B cell (primary cell): ENCODE results near the gene PGM2. TPM values are rescaled to one million over a fixed set of nuclear protein-coding genes. Genes with fewer than 3 reads are reported as not detected.

Experiments
- ATAC-seq: fragments of 200-7000 bp; cut with Tn5 transposase; one replicate; pipeline ENCODE4 v1.10.0; 2021; ENCODE audit warnings: low read depth, mild to moderate bottlenecking, moderate number of reproducible peaks, moderate library complexity
- CTCF ChIA-PET: fragments of 350-600 bp; sonication (Branson Sonifier 250); formaldehyde crosslinking; loops from one replicate; lab custom pipeline; 2021; ENCODE audit warnings: antibody characterized with exemption, inconsistent platforms; lab: Charles Lee
- POLR2A ChIA-PET: fragments of 350-600 bp; sonication (Branson Sonifier 250); formaldehyde crosslinking; loops from one replicate; lab custom pipeline; 2021; ENCODE audit warnings: antibody characterized with exemption; lab: Charles Lee
- DNase-seq: peaks from one replicate; pipeline ENCODE4 v3.0.0; 2013
- H2AFZ ChIP-seq: 2 replicates; pipeline ENCODE4 v1.6.1; 2012; ENCODE audit warnings: mild to moderate bottlenecking, low read depth, low read length; ENCODE audit not compliant: insufficient read depth, poor library complexity, severe bottlenecking
- H3K27ac ChIP-seq, 2 donors: 1 replicate in 1 of 2; 2 replicates in 1 of 2; pipeline ENCODE4 v1.5.1; 2012 to 2013; ENCODE audit warnings: low read length in 2 of 2, mild to moderate bottlenecking in 2 of 2, moderate library complexity in 1 of 2
- H3K27me3 ChIP-seq, 4 experiments: fragments of 200-600 bp in 1 of 4; sonication (generic) in 1 of 4; replicated peaks in 1 of 4; 1 replicate in 2 of 4; 2 replicates in 2 of 4; pipeline versions ENCODE4 v1.6.1 to v1.7.0; 2013 to 2016; ENCODE audit warnings: low read length in 3 of 4, mild to moderate bottlenecking in 2 of 4, mixed read lengths in 1 of 4, moderate library complexity in 1 of 4; ENCODE audit not compliant: insufficient read depth in 4 of 4, control insufficient read depth in 3 of 4; ENCODE audit errors: control extremely low read depth in 1 of 4
- H3K36me3 ChIP-seq, 2 experiments: replicated peaks in 1 of 2; 1 replicate in 1 of 2; 2 replicates in 1 of 2; pipeline versions ENCODE4 v1.6.1 to v1.7.1; 2013; ENCODE audit warnings: low read length in 1 of 2; ENCODE audit not compliant: insufficient read depth in 2 of 2, control insufficient read depth in 1 of 2; ENCODE audit errors: control extremely low read depth in 1 of 2, extremely low read depth in 1 of 2
- H3K4me1 ChIP-seq, 2 donors: fragments of 200-600 bp in 1 of 2; sonication (generic) in 1 of 2; 1 replicate in 1 of 2; 2 replicates in 1 of 2; pipeline versions ENCODE4 v1.5.1 to v1.6.1; 2013 to 2017; ENCODE audit warnings: low read length in 2 of 2; ENCODE audit not compliant: control insufficient read depth in 2 of 2, insufficient read depth in 2 of 2
- H3K4me2 ChIP-seq: replicated peaks from 2 replicates; pipeline ENCODE3; 2012; ENCODE audit warnings: mild to moderate bottlenecking, low read depth, low read length; ENCODE audit not compliant: poor library complexity, severe bottlenecking
- H3K4me3 ChIP-seq, 5 experiments: fragments of 200-600 bp in 1 of 5; sonication (generic) in 1 of 5; 1 replicate in 3 of 5; 2 replicates in 2 of 5; pipeline versions ENCODE4 v1.5.1 to v1.7.0; 2011 to 2016; ENCODE audit warnings: low read length in 4 of 5, mild to moderate bottlenecking in 4 of 5, low read depth in 2 of 5, control low read depth in 1 of 5, moderate library complexity in 1 of 5; ENCODE audit not compliant: insufficient read depth in 1 of 5; ENCODE audit errors: control extremely low read depth in 1 of 5, extremely low read depth in 1 of 5
- H3K79me2 ChIP-seq: fragments of 200-600 bp; sonication (generic); one replicate; pipeline ENCODE4 v1.6.0; 2016; ENCODE audit warnings: low read length; ENCODE audit not compliant: control insufficient read depth, insufficient read depth
- H3K9ac ChIP-seq: fragments of 200-600 bp; sonication (generic); 2 replicates; pipeline ENCODE4 v1.6.1; 2017; ENCODE audit warnings: mild to moderate bottlenecking, low read length, moderate library complexity
- H3K9me3 ChIP-seq, 3 donors: one replicate each; pipeline versions ENCODE4 v1.6.1 to v1.7.1; 2013; ENCODE audit warnings: low read length in 2 of 3; ENCODE audit not compliant: control insufficient read depth in 2 of 3, insufficient read depth in 1 of 3; ENCODE audit errors: control extremely low read depth in 1 of 3
- H4K20me1 ChIP-seq: 2 replicates; pipeline ENCODE4 v1.6.0; 2012; ENCODE audit warnings: mild to moderate bottlenecking, low read length; ENCODE audit not compliant: insufficient read depth, control insufficient read depth, poor library complexity, severe bottlenecking
- H3K27ac Mint-ChIP-seq: one replicate; pipeline ENCODE4 v1.8.0; 2021; ENCODE audit warnings: mixed read lengths
- H3K27me3 Mint-ChIP-seq: one replicate; pipeline ENCODE4 v1.8.0; 2021; ENCODE audit warnings: mixed read lengths
- H3K4me1 Mint-ChIP-seq: one replicate; pipeline ENCODE4 v1.8.0; 2021; ENCODE audit warnings: mixed read lengths
- H3K4me3 Mint-ChIP-seq: one replicate; pipeline ENCODE4 v1.8.0; 2021; ENCODE audit warnings: mixed read lengths
- H3K9me3 Mint-ChIP-seq: one replicate; pipeline ENCODE4 v1.8.0; 2022; ENCODE audit warnings: mixed read lengths; ENCODE audit not compliant: insufficient read depth
- CTCF ChIP-seq: fragments of 200-600 bp; IDR thresholded peaks from one replicate; pipeline ENCODE4 v1.8.0; 2022; ENCODE audit warnings: antibody characterized with exemption, mild to moderate bottlenecking
- EZH2 ChIP-seq: IDR thresholded peaks from 2 replicates; pipeline ENCODE4 v1.6.1; 2012; ENCODE audit warnings: borderline replicate concordance, low read depth, mild to moderate bottlenecking, moderate library complexity, low read length; ENCODE audit not compliant: insufficient read depth, poor library complexity, severe bottlenecking
- WGBS: methylation state at CpG from one replicate; pipeline ENCODE4 v1.1.5; 2013; ENCODE audit warnings: missing lambda C conversion rate; ENCODE audit not compliant: insufficient coverage; 5-methylcytosine and 5-hydroxymethylcytosine counted together
- intact Hi-C: fragments of 100-400 bp; cut with micrococcal nuclease; formaldehyde crosslinking; loops from one replicate; pipeline ENCODE4 v1.10.0; 2022
- polyA plus RNA-seq: library from polyadenylated mRNA; depleted of rRNA; stranded (reverse); fragments of >200 nt; gene quantifications from 2 replicates; pipeline ENCODE4 v1.2.3, GENCODE V29; 2012
- total RNA-seq, 2 donors: library from RNA; stranded (reverse); fragments of 120-200 nt in 1 of 2; gene quantifications; 1 replicate in 1 of 2; 2 replicates in 1 of 2; pipeline versions ENCODE4 v1.2.3 to v1.2.4, GENCODE V29; 2013 to 2022

PGM2 gene
- total and polyA plus RNA-seq, 2 donors (not counting 1 experiment from before 2014, with no cell fraction given) = 5.3 to 20.9 TPM

- Histone ChIP-seq H3K4me3 (no peak overlapping the region), H3K4me2 (no peak overlapping the region), H3K79me2 (peaks cover 24% of the 10 kb centered on the region), H3K27me3 (no peaks in the 10 kb centered on the region), H3K36me3 (peaks cover 9 to 49% of the 10 kb centered on the region in 2 experiments), H2AFZ (no peak overlapping the region), H3K27ac (no peak overlapping the region), H3K4me1 (peaks cover 13 to 14% of the 10 kb centered on the region in 2 donors), H3K9ac (no peak overlapping the region), H3K9me3 (no peaks in the 10 kb centered on the region), H4K20me1 (no peaks in the 10 kb centered on the region)
- intact Hi-C loops = no loop called here
- Mint-ChIP-seq H3K9me3 (no peaks in the 10 kb centered on the region), H3K27ac (no peak overlapping the region), H3K4me3 (no peak overlapping the region), H3K4me1 (peaks cover 29% of the 10 kb centered on the region), H3K27me3 (no peaks in the 10 kb centered on the region)
- ATAC-seq (no peak), DNase-seq (no peak)
- ChIA-PET POLR2A (no interaction called here), CTCF (interaction anchor here (0.6 to 0.8 kb wide), 2 partner anchors 205 to 1929 kb away, joined by 3 to 4 read pairs; no protein-coding TSS in a partner anchor)
- WGBS = 100% methylated on average over 2 of the region's 3 CpGs
- TF ChIP-seq EZH2 (no peak), CTCF (no peak)
These were observed 4.2 kb downstream of the PGM2 start for GRCh38 chr4:37830640-37831039.

GRCh38 chr4:37835031-37835430 is 8.5 kb downstream of the PGM2 start:
- Histone ChIP-seq H3K9ac (no peak overlapping the region), H3K4me1 (peaks cover 8 to 10% of the 10 kb centered on the region in 2 donors), H3K4me2 (no peak overlapping the region), H3K9me3 (no peaks in the 10 kb centered on the region), H3K79me2 (no peaks in the 10 kb centered on the region), H3K27ac (no peak overlapping the region), H3K36me3 (peaks cover 14 to 71% of the 10 kb centered on the region in 2 experiments), H4K20me1 (no peaks in the 10 kb centered on the region), H3K4me3 (no peak overlapping the region), H2AFZ (no peak overlapping the region), H3K27me3 (no peaks in the 10 kb centered on the region)
- intact Hi-C loops = no loop called here
- Mint-ChIP-seq H3K27ac (no peak overlapping the region), H3K9me3 (no peaks in the 10 kb centered on the region), H3K4me1 (peaks cover 27% of the 10 kb centered on the region), H3K4me3 (no peak overlapping the region), H3K27me3 (no peaks in the 10 kb centered on the region)
- ChIA-PET CTCF (interaction anchor here (0.8 to 1.6 kb wide), 2 partner anchors 19 to 200 kb away, joined by 3 to 6 read pairs; no protein-coding TSS in a partner anchor), POLR2A (interaction anchor here (0.7 kb wide), 1 partner anchor 8 kb away, joined by 3 read pairs; the partner anchor contains the start of gene PGM2)
- ATAC-seq (no peak), DNase-seq (no peak)
- 100% methylated on average over 1 of the region's 5 CpGs for WGBS
- TF ChIP-seq CTCF (no peak), EZH2 (no peak)
